ENCODE measurements around the gene KRT25.

GRCh38 chr17:40772101-40772500, 17.0 kb upstream of the KRT25 start, which contains the start of gene KRT26:
- TF ChIP-seq CTCF (conservative IDR thresholded peaks at IDR 0.05) = no peak
- TF ChIP-seq EZH2 (IDR thresholded peaks at IDR 0.05; ENCODE audit: low read depth) = no peak
